Neural cell (in vitro differentiated cells): ENCODE data around the gene KMO. TPM values are rescaled to one million over a fixed set of nuclear protein-coding genes. Genes with fewer than 3 reads are reported as not detected.

Experiments used
- H2AFZ ChIP-seq: fragments of 200-600, 300-800 bp; sonication (generic), shearing (Covaris generic); 2 replicates; pipeline ENCODE4 v1.6.0; 2014; ENCODE audit warnings: low read depth, mild to moderate bottlenecking, antibody characterized with exemption, low read length, moderate library complexity
- H3F3A ChIP-seq: fragments of 200-600 bp; shearing (Covaris generic); 2 replicates; pipeline ENCODE4 v1.6.1; 2016; ENCODE audit warnings: mild to moderate bottlenecking, moderate library complexity, mixed read lengths, antibody characterized with exemption, low read length; ENCODE audit not compliant: insufficient read depth, poor library complexity, severe bottlenecking
- H3K27ac ChIP-seq: fragments of 200-600, 300-800 bp; sonication (generic), shearing (Covaris generic); 2 replicates; pipeline ENCODE4 v1.5.1; 2014; ENCODE audit warnings: mild to moderate bottlenecking, low read length, moderate library complexity
- H3K27me3 ChIP-seq: fragments of 300-800, 200-600 bp; sonication (generic), shearing (Covaris generic); 2 replicates; pipeline ENCODE4 v1.6.0; 2014; ENCODE audit warnings: mild to moderate bottlenecking, low read depth, low read length, moderate library complexity; ENCODE audit not compliant: insufficient read depth
- H3K36me3 ChIP-seq: fragments of 300-800, 200-600 bp; sonication (generic), shearing (Covaris generic); 2 replicates; pipeline ENCODE4 v1.5.1; 2014; ENCODE audit warnings: mild to moderate bottlenecking, antibody characterized with exemption, low read length, moderate library complexity; ENCODE audit not compliant: insufficient read depth
- H3K4me2 ChIP-seq: fragments of 300-800, 200-600 bp; sonication (generic), shearing (Covaris generic); 2 replicates; pipeline ENCODE4 v1.6.0; 2014; ENCODE audit warnings: mild to moderate bottlenecking, low read length
- H3K4me3 ChIP-seq: fragments of 300-800, 200-600 bp; sonication (generic), shearing (Covaris generic); 2 replicates; pipeline ENCODE4 v1.5.1; 2014; ENCODE audit warnings: mild to moderate bottlenecking, low read length, moderate library complexity
- H3K79me2 ChIP-seq: fragments of 200-600 bp; shearing (Covaris generic); replicated peaks from 2 replicates; pipeline ENCODE4 v1.6.0; 2014; ENCODE audit warnings: mild to moderate bottlenecking, low read length, moderate library complexity; ENCODE audit not compliant: insufficient read depth
- H3K9ac ChIP-seq: fragments of 300-800, 200-600 bp; sonication (generic), shearing (Covaris generic); 2 replicates; pipeline ENCODE4 v1.6.1; 2016; ENCODE audit warnings: mild to moderate bottlenecking, low read length, mixed read lengths
- H3K9me2 ChIP-seq: fragments of 200-600 bp; shearing (Covaris generic); 2 replicates; pipeline ENCODE4 v1.6.1; 2016; ENCODE audit warnings: mild to moderate bottlenecking, low read length, mixed read lengths; ENCODE audit not compliant: insufficient read depth
- H3K9me3 ChIP-seq: fragments of 200-600, 300-800 bp; sonication (generic), shearing (Covaris generic); 2 replicates; pipeline ENCODE4 v1.6.1; 2016; ENCODE audit warnings: mild to moderate bottlenecking, mixed run types, low read length, moderate library complexity, mixed read lengths
- H4K20me1 ChIP-seq: fragments of 200-600 bp; shearing (Covaris generic); 2 replicates; pipeline ENCODE4 v1.6.1; 2016; ENCODE audit warnings: mild to moderate bottlenecking, mixed run types; ENCODE audit not compliant: insufficient read depth
- CTCF ChIP-seq: fragments of 450-650 bp; IDR thresholded peaks from 2 replicates; pipeline ENCODE4 v1.5.1; 2014; ENCODE audit warnings: antibody characterized with exemption, mild to moderate bottlenecking, moderate library complexity; ENCODE audit not compliant: poor library complexity, severe bottlenecking
- EP300 ChIP-seq: fragments of 450-650 bp; conservative IDR thresholded peaks from 2 replicates; pipeline ENCODE4 v1.6.1; 2014; ENCODE audit warnings: antibody characterized with exemption, mild to moderate bottlenecking, moderate library complexity; ENCODE audit not compliant: poor library complexity, severe bottlenecking
- EZH2 ChIP-seq: fragments of 200-600, 300-800 bp; shearing (Covaris generic), sonication (generic); IDR thresholded peaks from 2 replicates; pipeline ENCODE4 v1.6.1; 2014; ENCODE audit warnings: antibody characterized with exemption, low read length, borderline replicate concordance, mild to moderate bottlenecking; ENCODE audit not compliant: insufficient read depth, poor library complexity, severe bottlenecking
- MXI1 ChIP-seq: fragments of 450-650 bp; conservative IDR thresholded peaks from 2 replicates; pipeline ENCODE4 v1.6.1; 2014; ENCODE audit warnings: antibody characterized with exemption, mild to moderate bottlenecking; ENCODE audit not compliant: poor library complexity, severe bottlenecking
- POLR2AphosphoS5 ChIP-seq: IDR thresholded peaks from 2 replicates; pipeline ENCODE4 v1.6.1; 2012
- RAD21 ChIP-seq: fragments of 450-650 bp; conservative IDR thresholded peaks from 2 replicates; pipeline ENCODE4 v1.6.1; 2014; ENCODE audit warnings: antibody characterized with exemption, mild to moderate bottlenecking, moderate library complexity
- REST ChIP-seq: IDR thresholded peaks from 2 replicates; pipeline ENCODE4 v1.6.1; 2012; ENCODE audit warnings: borderline replicate concordance
- SMC3 ChIP-seq: fragments of 450-650 bp; conservative IDR thresholded peaks from 2 replicates; pipeline ENCODE4 v1.6.1; 2014; ENCODE audit warnings: antibody characterized with exemption, mild to moderate bottlenecking, moderate library complexity; ENCODE audit not compliant: poor library complexity
- TAF1 ChIP-seq: IDR thresholded peaks from 2 replicates; pipeline ENCODE4 v1.6.1; 2012; ENCODE audit warnings: low read depth
- polyA plus RNA-seq: library from polyadenylated mRNA; depleted of rRNA; stranded (reverse); fragments of >200 nt; gene quantifications from 2 replicates; pipeline ENCODE4 v1.2.3, GENCODE V29; 2014

KMO gene
- polyA plus RNA-seq, 1 donor from 2014 or later = 0.72 TPM

- Histone ChIP-seq H3F3A (no peaks in the 10 kb centered on the region), H3K36me3 (peaks cover 19% of the 10 kb centered on the region), H2AFZ (no peak overlapping the region), H3K4me3 (no peak overlapping the region), H3K27ac (no peak overlapping the region), H3K4me2 (no peak overlapping the region), H3K9me3 (no peaks in the 10 kb centered on the region), H3K79me2 (no peaks in the 10 kb centered on the region), H3K27me3 (no peaks in the 10 kb centered on the region), H3K9me2 (no peaks in the 10 kb centered on the region), H3K9ac (no peak overlapping the region), H4K20me1 (no peaks in the 10 kb centered on the region)
- TF ChIP-seq EP300 (no peak), REST (no peak), CTCF (no peak), TAF1 (no peak), EZH2 (no peak), MXI1 (no peak), POLR2AphosphoS5 (no peak), RAD21 (no peak), SMC3 (no peak)
These were observed 28.7 kb upstream of the KMO start for GRCh38 chr1:241503444-241503843.

GRCh38 chr1:241507189-241507863 is 24.9 kb upstream of the KMO start:
- H3K9me3 ChIP-seq = no peaks in the 10 kb centered on the region
- no peaks in the 10 kb centered on the region for H3F3A ChIP-seq
- H3K4me2 ChIP-seq = no peak overlapping the region
- H3K36me3 ChIP-seq = peaks cover 18% of the 10 kb centered on the region
- H3K79me2 ChIP-seq = no peaks in the 10 kb centered on the region
- no peaks in the 10 kb centered on the region for H3K27me3 ChIP-seq
- H4K20me1 ChIP-seq = no peaks in the 10 kb centered on the region
- H3K27ac ChIP-seq = no peak overlapping the region
- no peak overlapping the region for H2AFZ ChIP-seq
- H3K4me3 ChIP-seq = no peak overlapping the region
- H3K9me2 ChIP-seq = no peaks in the 10 kb centered on the region
- no peak for TF ChIP-seq TAF1
- no peak for TF ChIP-seq POLR2AphosphoS5
- no peak for TF ChIP-seq MXI1
- no peak for TF ChIP-seq SMC3
- TF ChIP-seq EP300 = no peak
- no peak for TF ChIP-seq EZH2
- TF ChIP-seq RAD21 = no peak
- no peak for TF ChIP-seq CTCF
- H3K9ac ChIP-seq = no peak overlapping the region
